ENCODE measurements around the gene CALCB.

The CALCB gene

DNA sequence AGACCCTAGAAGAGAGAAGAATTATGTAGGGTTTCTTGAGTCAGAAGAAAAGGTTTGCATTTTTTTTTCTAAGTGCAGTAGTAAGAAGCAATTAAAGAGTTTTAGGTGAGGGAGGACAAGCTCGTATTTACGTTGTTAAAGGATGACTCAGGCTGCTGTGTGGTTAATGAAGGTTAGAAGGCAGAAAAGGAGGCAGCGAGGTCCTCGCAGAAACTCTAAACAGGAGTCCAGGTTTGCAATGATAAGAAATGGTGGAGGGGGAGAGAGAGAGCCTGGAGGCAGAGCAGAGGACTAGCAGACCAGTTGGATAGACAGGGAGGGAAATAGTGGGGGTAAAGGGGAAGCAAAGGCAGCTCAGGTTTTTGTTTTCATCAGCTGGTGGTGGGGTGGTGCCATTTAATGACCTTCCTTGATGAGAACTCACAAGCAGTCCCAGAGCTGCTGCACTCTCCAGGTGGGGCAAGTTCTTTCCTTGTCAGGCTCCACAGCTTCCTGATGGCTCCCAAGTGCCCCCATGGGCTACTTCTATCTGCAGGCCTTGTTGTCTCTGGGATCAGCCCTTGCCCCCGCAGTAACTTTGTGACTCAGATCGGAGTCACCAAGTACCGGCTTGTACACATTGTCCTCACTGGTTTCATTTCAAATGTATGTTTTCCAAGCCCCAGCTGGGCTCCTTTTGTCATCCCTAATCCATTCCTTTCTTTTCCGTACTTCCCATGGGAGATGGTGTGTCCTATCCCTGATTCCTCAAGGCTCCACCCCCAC lies 33.0 kb downstream of the CALCB start:
- TF ChIP-seq, protein P1, sequence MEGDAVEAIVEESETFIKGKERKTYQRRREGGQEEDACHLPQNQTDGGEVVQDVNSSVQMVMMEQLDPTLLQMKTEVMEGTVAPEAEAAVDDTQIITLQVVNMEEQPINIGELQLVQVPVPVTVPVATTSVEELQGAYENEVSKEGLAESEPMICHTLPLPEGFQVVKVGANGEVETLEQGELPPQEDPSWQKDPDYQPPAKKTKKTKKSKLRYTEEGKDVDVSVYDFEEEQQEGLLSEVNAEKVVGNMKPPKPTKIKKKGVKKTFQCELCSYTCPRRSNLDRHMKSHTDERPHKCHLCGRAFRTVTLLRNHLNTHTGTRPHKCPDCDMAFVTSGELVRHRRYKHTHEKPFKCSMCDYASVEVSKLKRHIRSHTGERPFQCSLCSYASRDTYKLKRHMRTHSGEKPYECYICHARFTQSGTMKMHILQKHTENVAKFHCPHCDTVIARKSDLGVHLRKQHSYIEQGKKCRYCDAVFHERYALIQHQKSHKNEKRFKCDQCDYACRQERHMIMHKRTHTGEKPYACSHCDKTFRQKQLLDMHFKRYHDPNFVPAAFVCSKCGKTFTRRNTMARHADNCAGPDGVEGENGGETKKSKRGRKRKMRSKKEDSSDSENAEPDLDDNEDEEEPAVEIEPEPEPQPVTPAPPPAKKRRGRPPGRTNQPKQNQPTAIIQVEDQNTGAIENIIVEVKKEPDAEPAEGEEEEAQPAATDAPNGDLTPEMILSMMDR (IDR thresholded peaks at IDR 0.05; ENCODE audit: low read length), result no peak
- Histone ChIP-seq H3K4me1 (ENCODE audit: insufficient read depth, low read length, severe bottlenecking) (no peaks in the 10 kb centered on the region), H3K27ac (ENCODE audit: low read depth, low read length, poor library complexity, severe bottlenecking) (no peak overlapping the region), H3K36me3 (ENCODE audit: insufficient read depth, low read length) (no peaks in the 10 kb centered on the region), H3K9me3 (ENCODE audit: low read length) (no peaks in the 10 kb centered on the region), H3K9me2 (ENCODE audit: low read depth, low read length) (no peaks in the 10 kb centered on the region), H2AFZ (ENCODE audit: low read length) (no peak overlapping the region), H4K20me1 (ENCODE audit: insufficient read depth, low read length) (no peaks in the 10 kb centered on the region), H3K9ac (ENCODE audit: low read length) (no peak overlapping the region), H3K4me3 (ENCODE audit: low read depth, low read length, poor library complexity, severe bottlenecking) (no peak overlapping the region), H3K79me2 (ENCODE audit: insufficient read depth, low read length) (no peaks in the 10 kb centered on the region), H3K4me2 (ENCODE audit: low read length) (no peak overlapping the region), H3K27me3 (ENCODE audit: insufficient read depth, low read length) (no peaks in the 10 kb centered on the region), H3F3A (ENCODE audit: insufficient read depth, low read length) (no peaks in the 10 kb centered on the region)

DNA sequence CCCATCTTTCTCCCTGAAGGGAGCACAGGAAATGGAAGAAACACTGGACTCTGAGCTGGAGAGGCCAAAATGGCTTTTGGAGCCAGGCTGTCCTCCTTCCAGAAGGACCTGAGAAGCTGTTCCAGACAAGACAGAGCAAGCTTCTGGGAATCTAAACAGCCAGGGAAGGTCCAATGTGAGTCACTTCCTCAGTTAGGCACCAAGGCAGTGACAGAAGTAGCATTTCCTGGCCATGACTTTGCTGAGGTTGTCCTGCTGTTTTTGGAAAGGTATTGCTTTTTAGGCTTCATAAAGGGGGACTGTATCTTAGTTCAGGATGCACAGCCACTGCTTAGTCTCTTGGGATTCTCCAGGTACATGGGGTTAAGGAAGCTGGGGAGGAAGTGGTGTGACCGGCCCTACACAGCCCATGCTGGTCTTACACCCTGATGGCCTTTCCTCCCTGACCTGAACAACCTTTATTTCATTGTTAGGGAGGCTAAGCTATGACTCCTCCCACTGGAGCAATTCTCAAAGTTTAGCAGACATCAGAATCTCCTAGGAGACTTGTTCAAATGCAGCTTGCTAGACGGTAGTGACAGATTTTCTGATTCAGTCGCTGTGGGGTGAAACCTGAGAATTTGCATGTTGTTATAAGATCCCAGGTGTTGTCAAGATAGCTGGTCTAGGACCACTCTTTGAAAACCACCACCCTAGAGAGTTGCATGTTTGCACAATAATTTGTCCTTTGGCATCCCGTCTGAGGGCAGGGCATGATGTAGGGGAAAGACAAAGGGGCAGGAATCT lies 34.5 kb downstream of the CALCB start:
- Histone ChIP-seq H3K27me3 (ENCODE audit: insufficient read depth, low read length) (no peaks in the 10 kb centered on the region), H3F3A (ENCODE audit: insufficient read depth, low read length) (no peaks in the 10 kb centered on the region), H4K20me1 (ENCODE audit: insufficient read depth, low read length) (no peaks in the 10 kb centered on the region), H3K4me1 (ENCODE audit: insufficient read depth, low read length, severe bottlenecking) (no peaks in the 10 kb centered on the region), H3K4me2 (ENCODE audit: low read length) (no peak overlapping the region), H3K9me2 (ENCODE audit: low read depth, low read length) (no peaks in the 10 kb centered on the region), H2AFZ (ENCODE audit: low read length) (no peak overlapping the region), H3K9ac (ENCODE audit: low read length) (no peak overlapping the region), H3K9me3 (ENCODE audit: low read length) (no peaks in the 10 kb centered on the region), H3K79me2 (ENCODE audit: insufficient read depth, low read length) (no peaks in the 10 kb centered on the region), H3K36me3 (ENCODE audit: insufficient read depth, low read length) (no peaks in the 10 kb centered on the region), H3K4me3 (ENCODE audit: low read depth, low read length, poor library complexity, severe bottlenecking) (no peak overlapping the region), H3K27ac (ENCODE audit: low read depth, low read length, poor library complexity, severe bottlenecking) (no peak overlapping the region)
- TF ChIP-seq, protein P1 (IDR thresholded peaks at IDR 0.05; ENCODE audit: low read length), result no peak

DNA sequence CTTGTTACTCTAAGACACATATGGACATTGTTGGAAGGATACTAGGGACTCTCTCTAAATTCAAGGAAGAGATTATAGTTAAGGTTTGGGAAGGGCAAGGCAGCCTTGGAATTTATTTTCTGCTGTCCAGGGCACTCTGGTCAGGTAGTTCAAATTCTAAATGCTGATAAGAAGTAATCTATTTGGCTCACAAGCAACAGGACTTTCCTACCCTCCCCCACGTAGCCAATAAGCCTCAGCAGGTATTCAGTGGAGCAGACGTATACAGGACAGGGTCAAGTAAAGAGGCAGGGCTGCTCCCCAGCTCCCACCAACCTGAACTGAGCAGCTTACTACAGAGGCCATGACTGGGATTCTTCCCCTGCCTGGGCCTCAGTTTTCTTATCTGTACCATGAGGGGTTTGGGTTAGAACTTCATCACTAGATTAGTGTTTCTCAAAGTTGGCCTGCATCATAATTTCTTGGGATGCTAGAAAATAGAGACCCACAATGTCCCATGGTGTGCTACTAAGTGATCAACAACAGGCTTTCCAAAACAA lies 35.3 kb downstream of the CALCB start:
- Histone ChIP-seq H3K79me2 (ENCODE audit: insufficient read depth, low read length) (no peaks in the 10 kb centered on the region), H3K4me2 (ENCODE audit: low read length) (no peak overlapping the region), H3K27me3 (ENCODE audit: insufficient read depth, low read length) (no peaks in the 10 kb centered on the region), H4K20me1 (ENCODE audit: insufficient read depth, low read length) (no peaks in the 10 kb centered on the region), H3K4me1 (ENCODE audit: insufficient read depth, low read length, severe bottlenecking) (no peaks in the 10 kb centered on the region), H3F3A (ENCODE audit: insufficient read depth, low read length) (no peaks in the 10 kb centered on the region), H3K27ac (ENCODE audit: low read depth, low read length, poor library complexity, severe bottlenecking) (no peak overlapping the region), H3K4me3 (ENCODE audit: low read depth, low read length, poor library complexity, severe bottlenecking) (no peak overlapping the region), H2AFZ (ENCODE audit: low read length) (no peak overlapping the region), H3K9me3 (ENCODE audit: low read length) (no peaks in the 10 kb centered on the region), H3K9me2 (ENCODE audit: low read depth, low read length) (no peaks in the 10 kb centered on the region), H3K36me3 (ENCODE audit: insufficient read depth, low read length) (no peaks in the 10 kb centered on the region), H3K9ac (ENCODE audit: low read length) (no peak overlapping the region)
- no peak for TF ChIP-seq EZH2 (IDR thresholded peaks at IDR 0.05; ENCODE audit: borderline replicate concordance, low read length)
- TF ChIP-seq, protein P1 (IDR thresholded peaks at IDR 0.05; ENCODE audit: low read length), result no peak

All from OCI-LY1 (cell line).